HG03354 (cell line): ENCODE results near the gene CCDC83.
A peak's percentile ranks its signal among the peaks of the same experiment; 100 is the strongest.
"Not testable (repeated sequence)": the region's sequence is repeated elsewhere in the genome, so short reads cannot be mapped to it uniquely, and the experiment has no call there.

Experiments used
- ATAC-seq: cut with Tn5 transposase; IDR thresholded peaks from one replicate; pipeline ENCODE4 v1.9.1; 2021; ENCODE audit warnings: mild to moderate bottlenecking; ENCODE audit not compliant: unreplicated experiment, poor library complexity, severe bottlenecking

Gene CCDC83

GRCh38 chr11:85875505-85875904, 20.3 kb downstream of the CCDC83 start:
- ATAC-seq: no peak

- no peak for ATAC-seq
Measured at GRCh38 chr11:85884581-85885021, 29.4 kb downstream of the CCDC83 start.

GRCh38 chr11:85886089-85887056, 31.2 kb downstream of the CCDC83 start:
- ATAC-seq: no peak

DNA sequence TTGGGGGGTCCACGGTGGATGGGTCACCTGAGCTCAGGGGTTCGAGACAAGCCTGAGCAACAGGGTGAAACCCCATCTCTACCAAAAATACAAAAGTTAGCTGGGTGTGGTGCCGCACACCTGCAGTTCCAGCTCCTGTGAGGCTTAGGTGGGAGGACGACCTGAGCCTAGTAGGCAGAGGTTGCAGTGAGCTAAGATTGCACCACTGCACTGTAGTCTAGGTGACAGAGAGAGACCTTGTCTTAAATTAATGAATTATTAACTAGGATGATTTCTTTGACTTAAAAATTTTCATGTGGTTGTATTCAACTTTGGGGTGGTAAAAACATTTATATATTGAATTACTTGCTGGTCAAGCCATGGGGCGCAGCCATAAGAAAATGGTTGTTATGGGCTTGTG, 33.9 kb downstream of the CCDC83 start:
- ATAC-seq: no peak

DNA sequence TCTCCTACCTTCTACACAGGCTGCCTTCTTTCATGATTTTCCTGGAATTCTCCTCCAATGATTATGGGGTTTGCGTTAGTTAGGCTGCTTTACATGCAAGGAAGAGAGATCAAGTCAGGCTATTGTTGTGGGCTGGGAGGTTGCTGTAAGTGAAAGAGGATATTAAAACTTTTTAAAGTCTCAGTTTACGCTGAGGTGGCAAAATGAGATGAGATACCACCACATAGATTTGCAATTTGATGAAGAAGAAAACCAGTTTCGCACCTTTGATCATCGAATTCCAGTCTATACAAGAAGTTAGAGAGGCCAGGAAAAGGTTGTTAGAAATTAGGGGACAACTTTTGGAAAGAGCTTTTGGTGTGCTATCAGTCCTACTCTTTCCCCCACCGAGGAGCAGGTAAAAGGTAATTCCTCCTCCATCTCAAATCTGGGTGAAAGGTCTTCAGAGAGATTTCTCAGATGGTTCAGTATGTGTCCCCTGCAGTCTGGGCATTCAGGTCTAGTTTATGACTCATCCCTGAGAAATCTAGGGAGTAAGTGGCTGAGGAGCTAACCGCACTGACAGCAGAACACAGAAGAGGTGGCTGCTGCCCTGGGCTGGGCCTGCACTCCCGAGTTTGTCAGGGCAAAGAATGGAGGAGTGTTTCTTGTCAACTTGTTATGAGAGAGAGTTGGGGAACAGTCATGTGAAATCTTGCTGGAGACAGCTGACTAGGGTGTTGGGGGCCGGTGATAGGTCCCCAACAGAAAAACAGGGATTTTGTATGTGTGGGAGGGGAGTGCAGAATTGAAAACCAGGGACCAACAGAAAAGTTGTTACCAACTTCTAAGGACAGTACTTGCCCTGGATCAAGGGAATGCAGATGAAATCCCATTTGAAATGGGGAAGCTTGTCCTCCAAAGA, 34.7 kb downstream of the CCDC83 start:
- no peak for ATAC-seq

DNA sequence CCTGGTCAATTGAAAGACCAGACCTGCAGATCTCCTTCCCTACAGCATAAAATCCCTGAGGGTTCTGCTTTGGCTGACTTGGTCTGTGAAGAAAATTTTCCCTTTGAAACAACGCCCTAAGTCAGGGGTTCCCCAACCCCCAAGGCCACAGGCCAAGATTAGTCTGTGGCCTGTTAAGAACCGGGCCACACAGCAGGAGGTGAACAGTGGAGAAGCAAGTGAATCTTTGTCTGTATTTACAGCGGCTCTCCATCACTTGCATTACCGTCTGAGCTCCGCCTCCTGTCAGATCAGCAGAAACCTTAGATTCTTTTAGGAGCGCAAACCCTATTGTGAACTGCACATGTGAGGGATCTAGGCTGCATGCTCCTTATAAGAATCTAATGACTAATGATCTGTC, 38.2 kb downstream of the CCDC83 start:
- no peak for ATAC-seq

- ATAC-seq: no peak
Measured at GRCh38 chr11:85896876-85897275, 41.7 kb downstream of the CCDC83 start.

DNA sequence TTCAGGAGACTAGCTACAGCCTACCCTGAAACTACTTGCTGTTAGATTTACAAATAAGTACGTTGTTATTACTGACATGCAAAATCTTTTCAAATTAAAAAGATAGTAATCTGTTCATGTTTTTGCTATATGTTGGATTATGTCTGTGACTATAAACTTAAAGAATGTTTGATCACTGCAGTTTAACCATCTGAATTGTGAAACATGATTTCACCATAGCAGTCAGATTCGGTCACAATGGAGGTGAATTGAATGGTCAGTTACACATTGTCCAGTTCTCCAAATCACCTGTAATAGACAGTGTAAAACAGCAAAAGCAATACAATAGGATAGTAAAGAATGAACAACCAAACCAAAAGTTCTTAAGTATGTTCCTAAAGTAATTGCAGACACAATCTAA, 43.3 kb downstream of the CCDC83 start:
- no peak for ATAC-seq

- no peak for ATAC-seq
Measured at GRCh38 chr11:85902353-85902752, 47.2 kb downstream of the CCDC83 start.

DNA sequence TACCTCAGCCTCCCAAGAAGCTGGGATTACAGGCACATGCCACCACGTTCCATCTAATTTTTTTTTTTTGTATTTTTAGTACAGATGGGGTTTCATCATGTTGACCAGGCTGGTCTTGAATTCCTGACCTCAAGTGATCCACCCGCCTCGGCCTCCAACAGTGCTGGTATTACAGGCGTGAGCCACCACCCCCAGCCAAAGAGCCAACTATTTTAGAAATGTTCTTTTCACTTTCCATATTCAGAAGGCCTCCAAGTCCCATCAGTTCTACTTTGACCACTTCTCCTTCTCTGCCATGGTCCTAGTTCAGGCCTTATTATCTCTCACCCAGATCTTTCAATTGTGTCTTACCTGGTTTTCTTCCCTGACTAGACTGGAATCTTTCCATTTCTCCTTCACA, 48.2 kb downstream of the CCDC83 start:
- ATAC-seq: no peak

DNA sequence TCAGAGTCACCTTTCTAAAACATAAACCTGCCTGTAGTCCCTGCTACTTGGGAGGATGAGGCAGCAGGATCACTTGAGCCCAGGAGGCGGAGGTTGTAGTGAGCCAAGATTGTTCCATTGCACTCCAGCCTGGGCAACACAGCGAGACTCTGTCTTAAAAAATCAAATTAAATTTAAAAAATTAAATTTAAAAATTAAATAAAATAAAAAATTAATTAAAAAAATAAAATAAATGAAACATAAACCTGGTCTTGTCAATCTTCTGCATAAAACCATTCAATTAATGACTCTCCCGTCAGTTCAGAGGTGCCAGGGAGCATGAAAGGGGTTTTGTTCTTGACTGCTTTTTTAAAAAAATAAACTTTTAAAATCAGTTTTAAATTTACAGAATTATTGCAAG, 48.6 kb downstream of the CCDC83 start:
- no peak for ATAC-seq

DNA sequence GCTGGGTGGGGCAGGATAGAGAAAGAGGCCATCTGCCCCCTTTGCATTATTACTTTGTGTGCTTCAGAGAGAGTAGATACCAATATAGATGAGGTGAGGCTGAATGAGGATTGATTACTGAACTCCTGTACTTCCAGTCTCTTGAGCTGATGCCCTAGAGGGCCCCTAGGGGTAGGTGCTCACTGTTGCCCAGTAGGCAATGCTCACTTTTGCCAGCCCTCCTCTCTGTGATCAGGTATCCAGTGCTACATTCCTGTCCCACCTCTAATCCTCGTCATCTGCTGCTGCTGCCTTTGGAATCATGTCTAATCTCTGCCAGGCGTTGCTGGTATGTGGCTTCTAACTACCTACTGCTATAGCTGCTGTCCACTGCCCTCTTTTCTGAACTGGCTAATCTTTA, 57.2 kb downstream of the CCDC83 start:
- no peak for ATAC-seq

DNA sequence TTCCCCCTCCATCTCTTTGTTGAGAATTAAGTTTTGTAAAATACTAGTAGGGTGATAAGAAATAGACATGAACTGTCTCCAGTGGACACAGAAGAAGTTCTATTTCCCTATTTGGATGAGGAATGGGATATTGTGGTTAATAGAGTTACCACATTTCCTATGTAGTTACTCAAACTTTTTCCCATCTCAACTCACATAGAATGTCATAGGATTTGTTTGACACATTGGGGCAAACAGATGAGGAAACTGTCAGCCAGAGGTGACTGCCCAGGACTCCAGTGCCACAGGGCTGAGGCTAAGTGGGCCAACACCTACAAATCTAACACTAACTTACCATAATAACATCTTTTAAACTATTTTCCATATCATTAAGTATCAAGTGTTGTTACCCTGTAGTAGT, 58.3 kb downstream of the CCDC83 start:
- no peak for ATAC-seq

GRCh38 chr11:85914425-85914824, 59.2 kb downstream of the CCDC83 start:
- no peak for ATAC-seq

DNA sequence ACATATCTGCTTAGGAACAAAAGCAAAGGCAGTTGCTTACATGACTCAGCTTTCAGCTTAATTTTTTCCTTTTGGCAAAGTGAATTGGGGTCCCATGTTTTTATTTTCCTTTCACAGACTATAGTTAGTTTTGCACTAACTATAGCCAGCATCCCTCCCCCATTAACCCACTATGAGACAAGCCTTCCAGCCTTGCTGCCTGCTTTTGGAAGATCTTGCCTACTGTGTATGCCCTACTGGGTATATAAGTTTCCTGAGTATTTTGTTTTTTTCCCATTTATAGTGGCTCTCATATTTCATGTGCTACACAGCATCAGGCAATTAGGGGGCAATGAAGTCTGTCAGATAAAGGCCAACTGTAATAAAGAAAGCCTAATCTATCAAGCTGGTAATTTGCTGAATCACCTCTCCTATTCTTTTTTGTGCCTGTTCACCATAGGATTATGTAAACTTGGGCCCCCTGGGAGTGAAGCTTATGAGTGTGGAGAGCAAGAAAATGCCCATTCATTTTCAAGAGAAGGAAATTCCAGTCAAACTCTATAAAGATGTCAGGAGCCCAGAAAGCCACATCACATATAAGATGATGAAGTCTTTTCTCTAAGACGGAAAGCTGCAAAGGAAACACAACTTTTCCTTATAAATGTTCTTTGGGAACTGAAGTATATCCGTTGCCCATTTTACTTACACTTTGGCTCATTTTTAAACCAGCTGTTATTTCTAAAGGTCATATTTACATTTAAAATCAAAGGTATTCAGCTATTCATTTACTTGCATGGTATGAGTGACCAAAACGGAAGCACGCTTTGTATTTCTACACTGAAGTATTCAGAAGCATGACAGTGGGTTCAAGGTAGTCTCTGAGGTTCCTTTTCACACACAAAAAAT, 64.0 kb downstream of the CCDC83 start:
- no peak for ATAC-seq

- ATAC-seq: peak; percentile 64
Measured at GRCh38 chr11:85922367-85922766, 67.2 kb downstream of the CCDC83 start.

DNA sequence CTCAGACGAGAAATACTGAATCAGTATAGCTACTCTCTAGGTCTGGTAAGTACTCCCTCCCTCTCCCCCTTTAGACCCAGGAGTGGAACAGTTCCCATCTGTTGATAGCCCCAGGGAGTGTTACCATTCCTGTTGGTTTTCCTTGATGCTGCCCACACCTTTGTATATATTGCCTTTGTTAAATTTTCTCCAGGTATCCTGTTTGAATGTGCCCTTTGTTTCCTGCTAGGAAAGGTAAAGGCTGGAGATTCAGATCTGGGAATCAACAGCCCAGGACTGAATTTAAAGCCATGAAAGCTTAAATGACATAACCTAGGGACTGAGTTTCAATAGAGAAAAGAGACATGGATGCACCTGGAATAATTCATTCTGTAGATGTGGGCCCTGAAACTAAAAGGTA, 68.3 kb downstream of the CCDC83 start:
- ATAC-seq: no peak

GRCh38 chr11:85926653-85927214, 71.6 kb downstream of the CCDC83 start:
- ATAC-seq: not testable (repeated sequence)

- ATAC-seq: no peak
Measured at GRCh38 chr11:85930879-85931366, 75.7 kb downstream of the CCDC83 start.
